Sciatic nerve (tissue), 2 donors: ENCODE data around the gene FPR1. TPM values are rescaled to one million over a fixed set of nuclear protein-coding genes. Genes with fewer than 3 reads are reported as not detected.
A peak's percentile ranks its signal among the peaks of the same experiment; 100 is the strongest.
"Not testable (repeated sequence)": the region's sequence is repeated elsewhere in the genome, so short reads cannot be mapped to it uniquely, and the experiment has no call there.

Source experiments
- ATAC-seq: fragments of 200-7000 bp; cut with Tn5 transposase; one replicate; pipeline ENCODE4 v1.9.1; 2020; ENCODE audit warnings: mild to moderate bottlenecking, moderate library complexity
- DNase-seq: peaks from one replicate; pipeline ENCODE4 v3.0.0-alpha.2; 2020; ENCODE audit warnings: low spot score
- intact Hi-C: fragments of 100-400 bp; cut with DNase I; formaldehyde crosslinking; loops from one replicate; pipeline ENCODE4 v1.14.2; 2022
- total RNA-seq: library from RNA; stranded (reverse); fragmentation: NEBNext Ultra II Directional; extraction: Animal tissue kit (Norgen Biotek cat#: 25700); gene quantifications from one replicate; pipeline ENCODE4 v1.2.1, GENCODE V29; 2021
- donor health status: DM: no; HTN: no; CAD: no.
- donor health status: DM: no; HTN: no; CAD: no.

FPR1 gene
- total RNA-seq, 1 donor from 2014 or later = 15.5 TPM

DNA sequence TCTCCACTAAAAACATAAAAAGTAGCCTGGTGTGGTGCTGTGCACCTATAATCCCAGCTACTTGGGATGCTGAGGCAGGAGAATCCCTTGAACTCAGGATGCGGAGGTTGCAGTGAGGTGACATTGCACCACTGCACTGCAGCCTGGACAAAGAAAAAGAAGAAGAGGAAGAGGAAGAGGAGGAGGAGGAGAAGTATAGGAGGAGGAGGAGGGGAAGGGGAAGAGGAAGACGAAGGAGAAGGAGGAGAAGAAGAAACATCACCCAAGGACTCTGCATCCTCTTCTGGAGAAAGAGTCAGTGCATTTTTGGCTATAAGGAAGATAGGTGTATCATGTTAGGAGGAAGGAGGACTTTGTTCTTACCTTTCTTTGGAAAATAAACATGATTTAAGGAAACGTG lies 30.3 kb upstream of the FPR1 start:
- intact Hi-C loops = no loop called here
- DNase-seq = no peak
- no peak for ATAC-seq

DNA sequence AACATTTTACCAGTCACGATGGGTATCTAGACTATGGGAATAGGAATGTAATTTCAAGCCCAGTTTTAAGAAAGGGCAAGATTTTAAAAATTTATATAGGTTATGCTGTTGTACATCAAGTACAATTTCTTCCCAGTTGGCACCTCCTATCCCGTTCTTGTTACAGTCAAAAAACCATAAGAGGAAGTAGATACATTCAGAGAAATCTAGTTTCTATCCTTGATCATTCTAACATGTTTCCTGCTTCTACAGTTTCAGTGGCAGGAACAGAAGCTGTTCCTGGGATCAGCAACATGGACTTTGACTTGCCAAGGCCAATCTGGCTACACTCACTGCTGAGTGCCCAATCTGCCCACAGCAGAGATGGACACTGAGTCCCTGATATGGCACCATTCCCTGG lies 28.6 kb upstream of the FPR1 start:
- intact Hi-C loops = no loop called here
- DNase-seq = no peak
- ATAC-seq = no peak

DNA sequence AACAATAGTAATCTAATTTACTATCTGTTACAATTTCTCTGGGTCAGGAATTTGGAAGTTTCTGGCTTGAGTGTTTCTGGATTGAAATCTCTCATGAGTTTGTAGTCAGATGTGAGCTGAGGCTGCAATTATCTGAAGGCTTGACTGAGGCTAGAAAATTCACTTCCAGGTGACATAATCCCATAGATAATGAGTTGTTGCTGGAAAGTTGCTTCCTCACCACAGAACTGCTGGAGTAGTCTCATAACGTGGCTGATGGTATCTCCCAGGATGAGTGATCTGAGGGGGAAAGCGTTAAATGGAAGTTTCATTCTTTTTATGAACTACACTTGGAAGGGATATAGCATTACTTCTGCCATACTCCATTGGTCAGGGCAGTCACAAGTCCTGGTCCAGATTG lies 28.0 kb upstream of the FPR1 start:
- no peak for DNase-seq
- intact Hi-C loops = no loop called here
- no peak for ATAC-seq

DNA sequence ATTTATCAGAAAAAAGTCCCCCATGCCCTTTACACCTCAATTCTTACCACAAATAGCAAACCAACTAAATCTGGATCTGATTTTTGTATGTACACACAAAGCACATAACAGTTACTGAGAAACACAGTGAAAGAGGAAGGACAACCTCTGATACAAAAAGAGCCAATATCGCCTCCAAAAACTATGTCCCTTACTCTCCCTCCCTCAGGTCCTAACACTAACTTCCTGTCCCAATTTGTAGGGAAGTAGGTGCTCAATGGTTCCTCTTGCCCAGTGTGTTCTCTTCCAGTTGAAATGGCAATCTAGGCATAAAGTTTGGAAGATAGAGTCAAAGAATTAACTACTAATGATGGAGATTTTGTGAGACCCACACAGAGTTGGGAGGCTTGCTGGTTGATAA lies 27.5 kb upstream of the FPR1 start:
- ATAC-seq (no peak), DNase-seq (no peak)
- intact Hi-C loops = no loop called here

DNA sequence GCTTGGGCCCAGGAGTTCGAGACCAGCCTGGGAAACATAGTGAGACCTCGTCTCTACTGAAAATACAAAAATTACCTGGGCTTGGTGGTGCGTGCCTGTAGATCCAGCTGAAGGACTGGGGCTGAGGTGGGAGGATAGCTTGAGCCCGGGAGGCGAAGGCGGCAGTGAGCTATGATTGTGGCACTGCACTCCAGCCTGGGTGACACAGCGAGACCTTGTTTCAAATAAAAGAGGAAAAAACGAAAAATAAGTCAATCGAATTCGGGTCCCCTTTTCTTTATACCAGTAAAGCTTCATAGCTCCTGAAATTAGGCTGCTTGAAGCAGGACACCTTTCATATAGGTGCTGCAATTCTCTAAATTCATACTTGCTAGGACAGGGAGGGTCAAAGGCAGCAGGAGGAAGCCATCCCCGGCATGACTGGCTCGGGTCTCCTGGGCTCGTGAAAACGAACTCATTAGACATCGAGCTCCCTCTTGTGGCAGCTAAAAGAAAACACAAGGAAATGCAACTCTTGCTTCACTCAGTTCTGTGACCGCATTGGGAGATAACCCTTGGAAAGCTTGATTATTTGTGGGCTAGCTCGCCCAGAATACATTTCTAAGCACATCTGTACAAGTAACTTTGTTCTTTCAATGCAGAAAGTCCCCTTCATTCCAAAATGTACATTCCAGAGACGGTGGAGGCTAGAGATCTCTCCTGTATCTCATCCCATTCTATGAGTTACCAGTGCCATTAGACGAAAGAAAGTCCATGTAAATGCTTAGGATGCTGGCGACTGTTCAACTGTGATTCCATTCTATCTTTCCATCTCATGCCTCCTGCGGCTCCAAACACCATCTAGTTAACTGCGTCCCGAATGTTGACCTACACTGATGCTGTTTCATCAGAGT lies 26.1 kb upstream of the FPR1 start:
- DNase-seq = peak; percentile 69
- intact Hi-C loops = no loop called here
- peak; percentile 90 for ATAC-seq

DNA sequence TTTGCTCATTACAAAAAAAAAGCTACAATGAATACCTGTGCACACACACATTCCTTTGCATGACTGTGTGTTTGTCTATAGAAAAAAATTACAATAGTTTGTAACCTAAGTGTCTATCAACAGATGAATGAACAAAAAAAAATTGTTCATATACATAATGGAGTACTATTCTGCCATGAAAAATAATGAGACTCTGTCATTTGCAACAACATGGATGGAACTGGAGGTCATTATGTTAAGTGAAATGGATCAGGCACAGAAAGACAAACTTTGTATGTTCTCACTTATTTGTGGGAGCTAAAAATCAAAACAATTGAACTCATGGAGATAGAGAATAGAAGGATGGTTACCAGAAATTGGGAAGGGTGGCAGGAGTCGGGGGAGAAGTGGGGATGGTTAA lies 24.9 kb upstream of the FPR1 start:
- intact Hi-C loops, ATAC-seq, DNase-seq: not testable (repeated sequence)

DNA sequence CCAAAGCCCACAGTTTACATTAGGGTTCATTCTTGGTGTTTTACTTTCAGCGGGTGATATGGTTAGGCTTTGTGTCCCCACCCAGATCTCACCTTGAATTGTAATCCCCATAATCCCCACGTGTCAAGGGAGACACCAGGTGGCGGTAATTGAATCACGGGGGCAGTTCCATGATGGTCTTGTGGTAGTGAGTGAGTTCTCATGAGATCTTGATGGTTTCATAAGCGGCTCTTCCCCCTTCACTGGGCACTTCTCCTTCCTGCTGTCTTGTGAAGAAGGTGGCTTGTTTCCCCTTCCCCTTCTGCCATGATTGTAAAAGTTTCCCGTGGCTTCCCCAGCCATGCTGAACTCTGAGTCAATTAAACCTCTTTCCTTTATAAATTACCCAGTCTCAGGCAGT lies 21.3 kb upstream of the FPR1 start:
- intact Hi-C loops = no loop called here
- ATAC-seq (no peak), DNase-seq (no peak)

DNA sequence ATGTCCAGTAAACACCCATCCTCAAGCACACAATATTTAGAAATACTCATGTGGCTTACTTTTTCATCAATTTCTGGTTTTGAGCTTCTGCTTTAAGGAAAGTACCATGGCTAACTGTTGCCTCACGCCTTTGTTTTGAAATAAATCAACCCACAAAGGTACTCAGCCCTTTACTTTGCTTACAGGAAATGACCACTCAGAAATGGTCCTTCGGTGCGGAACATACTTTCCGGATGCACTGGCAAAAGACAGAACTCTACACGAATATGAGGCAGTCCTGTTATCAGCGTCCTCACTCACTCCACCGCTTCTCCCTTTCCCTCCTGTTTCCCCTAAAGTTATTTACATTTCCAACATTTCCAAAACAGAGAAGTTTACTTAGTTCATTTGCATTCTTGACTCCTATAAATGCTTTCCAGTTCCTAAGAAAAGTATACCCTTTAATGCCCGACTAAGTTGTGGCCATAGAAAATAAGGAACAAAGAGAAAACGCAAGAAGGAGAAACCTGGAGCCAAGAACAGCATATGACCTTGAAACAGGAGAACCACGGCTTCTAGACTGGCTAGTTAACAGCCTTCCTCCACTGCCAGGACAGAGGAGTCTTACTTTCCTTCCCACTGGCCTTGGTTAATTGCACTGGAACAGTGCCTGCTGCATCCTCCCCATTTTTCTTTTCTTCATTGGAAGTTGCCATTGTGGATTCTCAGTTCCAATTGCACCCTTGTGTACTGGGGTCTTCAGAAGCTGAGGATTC lies 19.9 kb upstream of the FPR1 start:
- intact Hi-C loops = no loop called here
- no peak for ATAC-seq
- no peak for DNase-seq

DNA sequence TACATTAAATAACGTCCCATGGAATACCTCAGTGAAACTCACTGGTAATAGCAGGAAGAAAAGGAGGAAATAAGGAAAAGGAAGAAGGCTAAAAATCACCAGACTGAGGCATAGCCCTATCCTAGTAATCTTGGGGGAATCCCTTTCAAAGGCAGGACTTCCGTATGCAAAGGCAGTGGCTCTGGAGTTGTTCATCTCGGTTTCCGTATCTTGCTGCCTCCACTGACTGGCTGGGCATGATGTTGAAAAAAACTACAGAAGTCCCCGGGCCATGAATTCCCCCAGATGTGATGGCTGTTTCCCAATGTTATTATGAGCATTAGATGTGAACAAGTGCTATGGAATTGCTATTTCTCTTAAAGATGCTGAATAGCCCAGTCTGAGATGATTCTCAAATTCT lies 14.8 kb upstream of the FPR1 start:
- no peak for ATAC-seq
- no peak for DNase-seq

DNA sequence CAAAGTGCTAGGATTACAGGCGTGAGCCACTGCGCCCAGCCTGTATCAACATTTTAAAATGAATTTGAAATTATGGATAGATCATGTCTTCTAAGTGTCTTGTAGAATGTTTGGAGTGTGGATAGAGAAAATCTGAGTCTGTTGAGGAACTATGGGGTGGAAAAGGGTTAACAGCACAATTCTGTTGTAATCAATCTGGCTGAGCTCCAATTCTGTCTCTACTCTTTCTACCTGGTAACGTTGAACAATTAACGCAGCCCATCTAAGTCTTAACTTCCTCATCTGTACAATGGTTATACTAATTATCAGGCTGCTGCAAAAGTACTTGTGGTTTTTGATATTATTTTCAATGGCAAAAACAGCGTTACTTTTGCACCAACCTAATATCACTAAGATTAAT lies 13.4 kb upstream of the FPR1 start:
- intact Hi-C loops = no loop called here
- DNase-seq (no peak), ATAC-seq (no peak)

More for the DNA sequence above, 14.8 kb upstream of the FPR1 start:
- intact Hi-C loops = no loop called here

DNA sequence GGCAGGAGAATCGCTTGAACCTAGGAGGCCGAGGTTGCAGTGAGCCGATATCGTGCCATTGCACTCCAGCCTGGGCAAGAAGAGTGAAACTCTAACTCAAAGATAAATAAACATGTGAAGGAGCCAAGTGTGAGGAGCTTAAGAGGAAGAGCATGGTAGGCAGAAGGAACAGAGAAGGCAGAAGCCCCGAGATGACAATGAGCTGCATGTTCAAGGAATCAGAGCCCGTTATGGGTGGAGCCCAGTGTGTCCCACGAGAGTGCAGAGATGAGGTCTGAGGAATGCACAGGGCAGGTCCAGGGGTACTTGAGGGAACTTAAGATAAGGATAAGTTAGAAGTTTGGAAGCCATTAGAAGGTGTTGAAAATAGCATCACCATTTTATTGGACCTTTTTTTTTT lies 10.0 kb upstream of the FPR1 start:
- DNase-seq = no peak
- no peak for ATAC-seq
- intact Hi-C loops = no loop called here

DNA sequence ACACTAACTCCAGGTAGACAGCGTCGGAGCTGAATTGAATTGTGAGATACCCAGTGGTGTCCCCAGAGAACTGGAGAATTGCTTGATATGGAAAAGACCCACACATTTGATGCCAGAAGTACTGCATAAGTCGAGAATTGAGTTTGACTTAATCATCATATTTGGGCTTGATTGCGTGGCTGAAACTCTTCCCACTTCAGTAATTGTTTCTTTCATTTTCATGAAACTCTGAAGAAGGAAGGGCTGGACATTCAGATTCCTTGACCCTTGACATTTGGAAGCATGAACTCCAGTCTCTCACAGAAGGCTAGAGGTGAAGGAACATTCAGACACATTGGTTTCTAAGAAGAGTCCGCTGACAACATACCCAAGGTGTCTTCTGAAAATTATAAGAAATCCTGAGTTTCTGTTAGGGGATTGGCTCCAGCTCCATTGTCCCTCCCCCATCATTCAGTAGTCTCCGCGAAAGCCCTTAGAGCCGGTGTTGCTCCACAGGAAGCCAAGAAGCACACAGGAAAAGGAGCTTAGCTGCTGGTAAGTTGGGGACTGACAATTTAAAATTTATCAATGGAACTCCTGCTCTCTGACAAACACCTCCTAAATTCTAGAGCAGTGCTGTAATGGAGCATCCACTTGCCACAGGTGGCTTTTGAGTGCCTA lies 9.1 kb upstream of the FPR1 start, which contains the start of gene FPR2:
Gene FPR2 (plus strand): TSS at position 484 of the 660 bp plus-strand sequence. CDS start 7,479 bp downstream, outside the sequence.
- intact Hi-C loops = no loop called here
- ATAC-seq (no peak), DNase-seq (no peak)

DNA sequence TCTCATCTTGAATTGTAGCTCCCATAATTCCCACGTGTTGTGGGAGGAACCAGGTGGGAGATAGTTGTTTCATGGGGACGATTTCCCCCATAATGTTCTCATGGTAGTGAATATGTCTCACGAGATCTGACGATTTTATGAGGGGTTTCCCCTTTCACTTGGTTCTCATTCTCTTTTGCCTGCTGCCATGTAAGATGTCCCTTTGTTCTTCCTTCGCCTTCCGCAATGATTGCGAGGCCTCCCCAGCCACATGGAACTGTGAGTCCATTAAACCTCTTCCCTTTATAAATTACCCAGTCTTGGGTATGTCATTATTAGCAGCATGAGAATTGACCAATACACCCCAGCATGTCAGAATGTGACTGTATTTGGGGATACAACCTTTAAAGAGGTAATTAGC lies 3.9 kb upstream of the FPR1 start:
- ATAC-seq (no peak), DNase-seq (no peak)
- intact Hi-C loops = no loop called here

DNA sequence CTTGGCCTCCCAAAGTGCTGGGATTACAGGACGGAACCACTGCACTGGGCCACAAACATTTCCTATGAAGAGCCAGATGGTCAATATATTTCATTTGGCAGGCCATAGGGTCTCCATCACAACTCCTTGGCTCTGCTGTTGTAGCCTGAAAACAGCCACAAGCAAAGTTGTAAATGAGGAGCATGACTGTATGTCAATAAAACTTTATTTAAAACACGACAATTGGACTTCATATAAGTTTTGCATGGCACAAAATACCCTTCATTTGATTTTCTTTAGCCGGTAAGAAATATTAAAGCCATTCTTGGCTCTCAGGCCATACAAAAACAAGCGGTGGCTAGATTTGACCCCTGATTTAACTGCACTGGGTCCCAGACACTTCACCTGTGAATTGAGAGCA lies 3.1 kb upstream of the FPR1 start:
- DNase-seq (no peak), ATAC-seq (no peak)
- intact Hi-C loops = no loop called here

DNA sequence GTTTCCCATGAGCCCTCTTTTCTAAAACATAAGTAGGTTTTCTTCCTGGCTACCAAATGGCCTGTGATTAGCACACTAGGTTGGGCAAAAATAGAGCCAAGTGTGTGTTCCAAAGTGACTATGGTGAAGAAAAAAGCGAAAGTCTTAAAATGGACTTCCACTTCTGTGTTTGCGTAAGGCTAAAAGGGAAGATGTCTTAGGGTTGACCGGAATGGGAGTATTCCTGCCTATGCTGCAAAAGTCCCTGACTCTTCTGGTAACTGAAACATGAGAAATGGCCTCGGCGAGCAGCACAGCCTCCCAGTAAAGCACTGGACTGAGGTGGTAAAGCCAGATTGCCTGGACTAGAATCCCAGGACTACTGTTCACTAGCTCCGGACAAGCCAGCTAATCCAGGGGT lies 2.4 kb upstream of the FPR1 start:
- intact Hi-C loops = no loop called here
- ATAC-seq (peak; percentile 24), DNase-seq (no peak)

DNA sequence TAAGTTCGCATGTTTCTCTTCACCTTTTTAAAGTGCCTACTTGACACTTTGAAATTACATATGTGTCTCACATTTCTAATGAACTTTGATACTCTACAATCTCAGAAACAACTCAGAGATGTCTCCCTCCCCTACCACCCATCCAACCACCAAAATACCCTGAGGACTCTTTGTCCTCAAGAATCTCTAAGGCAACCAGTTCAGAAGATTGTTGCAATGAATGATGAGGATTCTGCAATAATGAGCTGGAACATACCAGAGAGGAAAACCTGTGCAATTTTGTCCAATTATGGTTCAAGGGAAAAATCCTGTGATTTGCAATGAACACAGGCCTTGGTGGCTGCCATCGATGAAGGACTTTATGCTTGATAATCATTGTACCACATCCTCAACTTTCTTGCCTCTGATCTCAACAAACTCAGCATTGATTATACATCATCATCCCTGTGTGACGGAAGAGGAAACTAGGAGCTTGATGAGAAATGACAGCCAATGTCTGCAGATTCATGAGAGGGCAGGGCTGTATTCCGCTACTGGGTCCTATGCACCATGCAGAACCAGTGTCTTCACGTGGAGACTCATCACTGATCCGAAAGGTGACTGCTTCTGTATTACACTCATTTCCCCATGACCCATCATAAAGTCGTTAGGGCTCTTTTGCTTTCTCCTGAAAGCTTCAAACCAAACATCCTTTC lies 1.1 kb downstream of the FPR1 start:
- DNase-seq (no peak), ATAC-seq (no peak)
- intact Hi-C loops = no loop called here

DNA sequence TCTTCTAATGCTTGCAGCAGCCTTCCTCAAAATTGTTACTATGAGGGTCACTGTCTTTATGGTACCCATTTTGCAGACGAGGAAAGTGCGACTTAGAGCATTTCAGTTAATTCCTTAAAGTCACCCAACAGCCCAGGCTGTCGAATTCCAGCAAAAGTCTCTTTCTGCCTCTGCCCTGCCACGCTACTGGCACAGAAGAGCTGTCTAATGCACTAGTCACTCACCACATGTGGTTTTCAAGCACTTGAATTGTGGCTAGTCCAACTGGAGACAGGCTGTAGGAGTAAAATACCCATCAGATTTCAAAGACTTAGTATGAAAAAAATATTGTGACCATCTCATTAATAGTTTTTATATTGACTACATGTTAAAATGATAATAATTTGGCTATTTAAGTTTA lies 1.7 kb downstream of the FPR1 start:
- DNase-seq (no peak), ATAC-seq (no peak)
- intact Hi-C loops = no loop called here

DNA sequence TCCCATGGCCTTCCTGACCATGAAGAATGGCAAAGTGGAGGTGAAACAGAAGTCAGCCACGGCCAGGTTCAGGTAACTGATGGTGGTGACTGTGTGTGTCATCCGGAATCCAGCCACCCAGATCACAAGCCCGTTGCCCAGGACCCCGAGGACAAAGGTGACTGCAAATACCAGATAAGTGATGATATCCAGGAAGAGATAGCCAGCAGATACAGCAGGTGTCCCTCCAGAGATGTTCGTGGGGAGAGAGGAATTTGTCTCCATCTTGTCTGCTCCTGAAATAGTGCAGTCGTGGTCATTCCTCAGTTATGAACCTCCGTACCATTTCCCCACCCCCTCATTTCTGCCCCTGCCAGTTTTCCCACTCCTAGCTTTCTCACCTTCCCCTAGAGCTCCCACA lies 4.9 kb downstream of the FPR1 start:
- intact Hi-C loops = no loop called here
- no peak for DNase-seq
- no peak for ATAC-seq

DNA sequence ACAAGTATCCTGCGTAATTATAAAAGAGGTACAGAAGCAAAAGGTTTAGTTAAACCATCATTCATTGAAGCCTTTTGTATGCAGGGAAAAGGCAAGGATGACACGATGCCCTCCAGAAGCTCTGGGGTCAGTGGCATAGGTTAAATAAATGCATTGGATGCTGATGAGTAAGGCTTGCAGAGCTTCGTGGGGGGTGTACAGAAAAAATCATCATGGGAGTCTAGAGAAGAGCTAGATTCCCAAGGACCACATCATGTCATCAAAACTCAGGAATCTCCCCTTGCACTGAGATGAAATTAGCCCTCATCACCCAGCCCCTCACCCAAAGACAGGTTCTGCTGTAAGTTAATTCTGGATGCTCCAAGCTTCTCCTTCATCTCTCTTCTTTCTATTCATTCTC lies 8.3 kb downstream of the FPR1 start:
- intact Hi-C loops = no loop called here
- ATAC-seq (no peak), DNase-seq (no peak)
